DMS 273 treated with DMSO at 0.1 percent for 48 hours (cell line): ENCODE results near the gene C1QTNF8.
"Not testable (repeated sequence)": the region's sequence is repeated elsewhere in the genome, so short reads cannot be mapped to it uniquely, and the experiment has no call there.

ENCODE experiments used
- DNase-seq: peaks from one replicate; lab custom pipeline; 2025; lab: John Stamatoyannopoulos, UW

Gene C1QTNF8

GRCh38 chr16:1093284-1094123 is 2.5 kb downstream of the C1QTNF8 start:
- no peak for DNase-seq

- DNase-seq = not testable (repeated sequence)
Measured at GRCh38 chr16:1092685-1093283, 3.3 kb downstream of the C1QTNF8 start.

GRCh38 chr16:1091992-1092552 is 4.0 kb downstream of the C1QTNF8 start:
- no peak for DNase-seq

GRCh38 chr16:1090620-1091587 is 5.1 kb downstream of the C1QTNF8 start:
- no peak for DNase-seq

GRCh38 chr16:1089822-1090619 is 6.0 kb downstream of the C1QTNF8 start:
- no peak for DNase-seq

- no peak for DNase-seq
Measured at GRCh38 chr16:1089439-1089821, 6.6 kb downstream of the C1QTNF8 start.

GRCh38 chr16:1088295-1089170 is 7.5 kb downstream of the C1QTNF8 start:
- DNase-seq = no peak

- DNase-seq = not testable (repeated sequence)
Measured at GRCh38 chr16:1086443-1086842, 9.6 kb downstream of the C1QTNF8 start.

- no peak for DNase-seq
Measured at GRCh38 chr16:1084971-1085370, 11.1 kb downstream of the C1QTNF8 start.

GRCh38 chr16:1082952-1083675 is 12.9 kb downstream of the C1QTNF8 start:
- no peak for DNase-seq

GRCh38 chr16:1082266-1082951 is 13.6 kb downstream of the C1QTNF8 start:
- no peak for DNase-seq

GRCh38 chr16:1081734-1082265 is 14.2 kb downstream of the C1QTNF8 start:
- DNase-seq = no peak

GRCh38 chr16:1080801-1081733 is 15.0 kb downstream of the C1QTNF8 start:
- DNase-seq = no peak

GRCh38 chr16:1079786-1080525 is 16.1 kb downstream of the C1QTNF8 start:
- DNase-seq = no peak

- DNase-seq = no peak
Measured at GRCh38 chr16:1079341-1079740, 16.7 kb downstream of the C1QTNF8 start.

- peak; percentile 57 for DNase-seq
Measured at GRCh38 chr16:1078579-1079021, 17.4 kb downstream of the C1QTNF8 start.
